ENCODE data around the gene BMPER.

Gene BMPER

GRCh38 chr7:34067005-34067778 is 161.9 kb downstream of the BMPER start:
- DNase-seq, result no peak

- no peak for DNase-seq
Measured at GRCh38 chr7:34069676-34070075, 164.3 kb downstream of the BMPER start.

- DNase-seq, result no peak
Measured at GRCh38 chr7:34070511-34071323, 165.4 kb downstream of the BMPER start.

GRCh38 chr7:34073676-34074075 is 168.3 kb downstream of the BMPER start:
- no peak for DNase-seq

- DNase-seq, result no peak
Measured at GRCh38 chr7:34074421-34074820, 169.1 kb downstream of the BMPER start.

- DNase-seq, result no peak
Measured at GRCh38 chr7:34075523-34076370, 170.4 kb downstream of the BMPER start.

GRCh38 chr7:34077168-34077567 is 171.8 kb downstream of the BMPER start:
- no peak for DNase-seq

GRCh38 chr7:34078864-34079263 is 173.5 kb downstream of the BMPER start:
- DNase-seq, result no peak

GRCh38 chr7:34080513-34080912 is 175.2 kb downstream of the BMPER start:
- no peak for DNase-seq

GRCh38 chr7:34081935-34082334 is 176.6 kb downstream of the BMPER start:
- no peak for DNase-seq

- no peak for DNase-seq
Measured at GRCh38 chr7:34083440-34083839, 178.1 kb downstream of the BMPER start.

- DNase-seq, result no peak
Measured at GRCh38 chr7:34084651-34085050, 179.3 kb downstream of the BMPER start.

GRCh38 chr7:34086064-34086463 is 180.7 kb downstream of the BMPER start:
- no peak for DNase-seq

GRCh38 chr7:34086981-34087380 is 181.6 kb downstream of the BMPER start:
- no peak for DNase-seq

GRCh38 chr7:34087892-34088891 is 182.9 kb downstream of the BMPER start:
- no peak for DNase-seq

- DNase-seq, result no peak
Measured at GRCh38 chr7:34090816-34091215, 185.5 kb downstream of the BMPER start.

GRCh38 chr7:34091321-34091917 is 186.1 kb downstream of the BMPER start:
- DNase-seq, result no peak

GRCh38 chr7:34093276-34093675 is 187.9 kb downstream of the BMPER start:
- no peak for DNase-seq

GRCh38 chr7:34096198-34096651 is 190.9 kb downstream of the BMPER start:
- DNase-seq, result no peak

GRCh38 chr7:34096777-34097176 is 191.4 kb downstream of the BMPER start:
- no peak for DNase-seq

- no peak for DNase-seq
Measured at GRCh38 chr7:34100661-34101060, 195.3 kb downstream of the BMPER start.

All from activated CD8-positive, alpha-beta memory T cell treated with anti-CD3 and anti-CD28 coated beads, Interleukin-2, amount 50 U/mL, for 4 hours (primary cell).